NCI-H2227 treated with DMSO at 0.1 percent for 48 hours (cell line): ENCODE results near the gene GPATCH11.

Experiments
- DNase-seq: peaks from one replicate; lab custom pipeline; 2025; lab: John Stamatoyannopoulos, UW

The GPATCH11 gene

DNA sequence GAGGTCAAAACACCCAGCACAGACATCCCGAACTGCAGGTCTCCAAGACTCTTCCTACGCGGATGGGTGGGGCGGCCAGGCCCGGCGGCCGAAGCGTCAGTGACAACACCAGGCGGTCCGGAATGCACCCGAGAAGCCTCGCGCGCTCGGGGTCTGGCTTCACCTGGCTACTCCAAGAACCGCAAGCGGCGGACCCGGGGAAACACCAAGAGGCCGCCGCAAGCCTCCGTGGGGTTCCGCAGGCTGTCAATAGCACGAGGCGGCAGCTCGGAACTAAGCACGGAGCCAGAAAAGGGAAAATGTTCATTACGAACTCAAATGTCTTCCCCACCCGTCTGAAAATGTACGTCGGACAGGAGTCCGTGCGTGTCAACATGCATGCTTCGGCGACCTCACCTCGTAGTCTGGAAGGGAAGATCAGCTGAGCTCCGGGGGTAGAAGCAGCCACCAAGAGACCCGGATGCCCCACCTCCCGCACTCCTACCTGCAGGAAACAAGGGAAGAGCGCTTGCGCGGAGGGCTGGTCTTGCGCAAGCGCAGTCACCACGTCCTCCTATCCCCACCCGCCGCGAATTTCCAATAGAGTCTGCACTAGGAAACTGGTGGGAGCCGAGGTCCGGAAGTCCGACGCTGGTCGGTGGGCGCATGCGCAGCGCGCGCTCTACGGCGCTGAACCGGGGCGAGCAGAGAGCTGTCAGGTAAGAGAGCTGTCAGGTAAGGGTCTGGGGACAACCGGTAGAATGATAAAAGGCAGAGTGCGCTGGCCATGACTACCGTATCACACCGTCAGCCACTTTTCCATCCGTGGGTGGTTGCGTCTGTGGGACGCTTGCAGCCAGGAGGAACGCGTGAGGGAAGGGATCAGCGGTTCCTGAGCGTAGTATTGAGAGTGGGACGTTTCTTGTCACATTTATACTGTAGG is at the start of gene GPATCH11, which contains the start of gene HEATR5B:
Gene GPATCH11, plus strand, starts transcription at position 646 of the 922 bp plus-strand sequence. CDS start 3,864 bp downstream, outside the sequence.
Gene HEATR5B, minus strand, starts transcription at position 500 of the 922 bp plus-strand sequence. CDS start 958 bp downstream, outside the sequence.
- DNase-seq: peak; percentile 99

GRCh38 chr2:37037771-37038170 is 46.5 kb upstream of the GPATCH11 start:
- no peak for DNase-seq

DNA sequence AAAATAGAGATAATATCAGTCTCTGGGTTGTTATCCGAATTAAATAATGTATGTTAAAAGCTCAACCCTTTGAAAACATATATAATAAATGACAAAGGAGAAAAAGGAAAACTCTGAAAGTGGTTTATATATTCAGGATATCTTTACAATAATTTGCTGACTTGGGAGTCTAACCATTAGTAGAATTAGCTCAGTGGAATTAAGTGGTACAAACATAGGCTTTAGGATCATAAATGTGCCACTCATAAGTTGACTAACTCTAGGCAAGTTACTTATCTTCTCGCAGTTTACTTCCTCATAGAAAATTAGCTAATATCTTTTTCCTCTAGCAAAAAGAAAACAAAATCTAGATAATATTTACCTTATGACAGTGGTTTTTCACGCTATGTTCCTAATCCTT is 44.7 kb upstream of the GPATCH11 start:
- DNase-seq: no peak

DNA sequence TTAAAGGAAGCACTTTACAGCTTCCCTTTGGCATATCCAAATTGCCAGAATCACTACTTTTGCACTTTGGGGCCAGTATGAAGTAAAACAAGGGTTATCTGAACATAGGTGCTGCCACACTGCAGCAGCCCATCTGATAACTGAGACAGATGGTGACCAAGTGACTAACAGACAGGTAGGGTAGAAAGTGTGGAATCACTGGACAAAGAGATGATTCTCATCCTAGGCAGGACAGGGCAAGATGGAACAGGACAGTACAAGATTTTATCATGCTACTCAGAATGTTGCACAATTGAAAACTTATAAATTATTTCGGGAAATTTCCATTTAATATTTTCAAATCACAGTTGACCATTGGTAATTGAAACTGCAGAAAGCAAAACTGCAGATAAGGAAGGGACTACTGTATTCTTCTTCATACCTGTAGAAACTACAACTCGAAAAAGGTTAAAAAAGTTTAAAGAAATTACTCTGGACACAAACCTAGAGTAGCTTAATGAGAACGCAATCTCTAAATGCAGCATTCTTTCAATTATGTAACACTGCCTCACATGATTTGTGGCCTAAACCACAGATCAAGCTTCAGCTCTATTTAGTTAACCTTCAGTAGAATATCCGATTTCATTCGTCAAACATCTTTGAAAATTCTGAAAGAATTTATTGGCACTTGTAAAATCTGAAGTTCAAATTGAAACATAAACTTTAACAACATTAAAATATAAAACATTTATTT is 31.6 kb upstream of the GPATCH11 start:
- DNase-seq: no peak

DNA sequence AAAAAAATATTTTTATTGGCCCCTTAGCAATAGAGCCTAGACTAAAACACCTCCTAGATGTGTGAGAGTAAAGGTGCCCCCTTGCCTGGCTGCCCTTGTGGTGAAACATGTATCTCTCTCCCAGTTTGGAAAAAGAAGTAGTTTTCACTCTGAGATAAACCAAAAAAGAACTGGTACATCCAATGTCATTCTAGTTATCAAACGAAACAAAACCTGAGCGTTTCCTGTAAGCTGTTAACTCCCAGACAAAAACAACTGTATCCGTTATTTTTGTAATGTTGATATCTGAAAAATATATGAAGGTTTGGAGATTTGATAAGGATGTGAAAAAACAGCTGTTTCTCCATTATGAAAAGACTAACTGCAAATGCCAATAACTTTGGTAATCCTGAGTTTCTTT is 24.5 kb upstream of the GPATCH11 start:
- no peak for DNase-seq

DNA sequence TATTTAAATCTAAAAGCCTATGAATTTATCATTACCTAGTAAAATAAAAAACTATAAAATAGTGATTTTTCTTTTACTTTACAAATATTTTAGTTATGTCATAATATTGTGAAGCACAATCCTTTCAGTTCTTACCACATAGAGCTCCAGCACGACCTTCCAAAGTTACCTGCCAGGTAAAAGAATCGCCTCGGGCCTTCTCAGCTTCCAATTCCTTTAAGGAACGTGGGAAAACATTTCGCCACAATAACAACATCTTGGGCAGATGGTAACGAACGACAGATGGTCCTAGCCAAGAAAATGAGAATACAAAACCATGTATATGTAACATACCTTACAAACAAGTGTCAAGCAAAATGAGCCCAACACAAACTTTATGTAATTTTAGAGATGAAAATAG is 23.9 kb upstream of the GPATCH11 start:
- no peak for DNase-seq

DNA sequence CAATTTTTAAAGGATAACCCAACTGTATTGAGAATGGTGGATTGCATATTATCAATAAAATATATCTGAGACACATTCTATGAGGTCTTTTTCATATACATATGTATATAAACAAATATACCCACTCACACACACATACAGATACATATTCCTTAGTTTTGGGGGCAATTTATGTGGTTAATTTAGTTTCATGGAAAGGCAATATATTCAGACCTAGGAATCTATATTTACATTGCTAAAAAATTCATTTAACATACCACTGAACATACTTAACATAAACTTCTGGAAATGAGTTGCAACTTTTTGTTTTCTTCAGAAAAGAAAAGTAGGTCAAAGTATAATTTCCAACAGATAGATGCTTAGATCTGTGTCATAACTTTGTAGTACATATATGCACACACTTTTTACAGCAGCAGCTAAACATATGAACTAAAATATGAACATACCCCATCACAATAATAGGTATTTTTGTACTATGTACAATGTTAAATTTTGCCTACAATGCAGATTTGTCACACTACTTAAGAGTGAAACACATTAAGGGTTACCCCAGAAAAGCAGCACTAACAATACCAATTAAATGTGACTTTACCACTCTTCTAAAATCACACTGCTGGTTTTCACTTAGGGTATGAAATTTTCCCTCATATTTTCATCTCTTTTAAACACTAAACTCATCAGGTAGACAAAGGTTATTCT is 23.2 kb upstream of the GPATCH11 start:
- no peak for DNase-seq

DNA sequence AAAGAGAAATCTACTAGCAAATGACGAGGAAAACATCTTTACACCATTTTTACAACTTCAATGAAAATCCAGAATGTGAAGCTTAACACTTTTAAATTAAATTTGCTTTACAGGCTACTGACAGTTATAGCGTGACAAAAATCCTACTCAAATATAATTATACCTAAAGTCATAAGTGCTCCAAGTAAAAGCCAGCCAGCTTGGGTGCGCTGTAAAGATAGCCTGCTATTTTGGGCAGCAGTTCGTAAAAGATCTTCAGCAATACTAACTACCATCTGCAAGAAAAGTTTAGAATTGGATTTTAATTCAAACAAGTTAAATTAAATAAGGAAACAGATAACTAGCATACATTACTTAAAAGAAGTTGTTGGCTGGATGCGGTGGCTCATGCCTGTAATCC is 22.5 kb upstream of the GPATCH11 start:
- DNase-seq: no peak

DNA sequence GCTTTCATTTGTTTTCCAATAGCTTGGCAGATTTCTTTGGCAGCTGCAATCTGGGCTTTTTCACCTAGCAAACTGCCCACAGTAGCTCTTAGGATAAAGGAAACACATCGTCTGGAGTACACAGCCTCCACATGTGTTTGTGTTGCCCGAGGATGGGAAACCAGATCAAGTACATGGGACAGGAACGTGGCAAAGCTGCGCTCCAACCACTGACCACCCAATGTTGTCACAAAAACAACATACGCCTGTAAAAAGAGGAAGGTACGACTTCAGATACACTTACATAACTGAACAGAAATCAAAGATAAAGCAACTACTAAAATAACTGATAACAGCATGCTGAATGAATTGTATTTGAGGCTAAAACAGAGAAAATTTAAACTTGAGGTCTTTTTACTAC is 15.6 kb upstream of the GPATCH11 start:
- DNase-seq: no peak

DNA sequence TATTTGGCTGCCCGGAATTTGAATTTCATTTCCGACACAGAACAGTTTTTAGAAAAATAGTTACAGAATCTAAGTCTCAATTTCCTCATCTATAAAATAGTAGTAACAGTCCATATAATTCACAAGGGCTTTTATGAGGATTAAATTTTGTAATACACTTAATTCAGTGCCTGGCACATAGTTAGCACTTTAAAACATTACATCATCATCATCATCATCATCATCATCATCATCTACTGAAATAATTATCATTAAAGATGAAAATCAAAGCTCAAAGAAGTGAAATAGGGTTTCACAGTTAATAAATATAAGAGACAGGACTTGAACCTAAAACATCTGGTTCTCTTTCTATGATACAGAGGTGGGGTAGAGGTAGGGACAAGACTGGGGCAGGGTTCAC is 13.4 kb upstream of the GPATCH11 start:
- DNase-seq: no peak

DNA sequence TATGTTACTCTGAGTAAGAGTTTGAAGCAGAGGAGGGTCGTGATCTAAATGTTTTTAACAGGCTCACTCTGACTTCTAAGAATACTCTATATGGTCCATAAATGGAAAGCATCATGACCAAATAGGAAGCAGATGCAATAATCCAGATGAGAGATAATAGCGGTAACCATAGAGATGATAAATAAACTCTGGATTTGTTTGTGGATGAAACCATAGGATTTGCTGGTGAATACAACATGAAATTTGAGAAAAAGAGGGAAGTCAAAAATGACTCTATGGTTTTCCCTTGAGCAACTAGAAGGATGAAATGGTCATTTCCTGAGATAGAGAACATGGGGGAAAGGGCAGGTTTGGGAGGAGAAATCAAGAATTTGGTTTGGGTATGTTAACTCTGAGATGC is 4.1 kb upstream of the GPATCH11 start:
- DNase-seq: no peak

DNA sequence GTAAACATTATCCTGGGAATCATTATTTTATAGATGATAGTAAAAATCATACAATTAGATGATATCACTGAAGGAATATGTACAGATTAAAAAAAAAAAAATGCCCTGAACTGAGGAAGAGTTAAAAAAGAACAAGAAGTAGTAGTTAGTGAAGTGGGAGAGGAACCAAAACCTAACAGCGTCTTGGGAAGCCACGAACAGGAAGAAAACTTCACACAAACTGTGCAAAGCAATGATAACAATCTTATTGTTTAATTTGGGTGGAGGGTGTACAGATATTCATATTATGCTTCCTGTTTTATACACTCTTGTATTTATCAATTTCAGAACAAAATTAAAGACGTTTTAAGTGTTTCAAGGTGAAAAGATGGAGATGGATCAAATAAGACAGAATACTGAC is 3.6 kb upstream of the GPATCH11 start:
- no peak for DNase-seq

DNA sequence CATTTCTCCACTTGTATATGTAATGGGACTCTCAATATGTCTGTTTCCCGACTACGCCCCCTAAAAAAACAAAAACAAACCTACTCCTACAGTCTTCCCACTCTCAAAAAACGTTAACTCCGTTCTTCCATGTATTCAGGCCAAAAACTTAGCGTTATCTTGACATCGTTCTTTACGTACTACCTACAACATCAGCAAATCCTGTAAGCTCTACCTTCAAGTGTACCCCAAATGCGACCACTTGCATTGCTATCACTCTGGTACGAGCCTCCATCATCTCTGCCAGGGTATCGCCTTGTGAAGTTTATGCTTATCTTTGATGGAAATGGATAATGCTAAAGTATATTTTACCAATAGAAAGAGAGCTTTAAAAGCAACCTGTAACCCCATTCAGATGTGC is 479 bp downstream of the GPATCH11 start:
- no peak for DNase-seq

DNA sequence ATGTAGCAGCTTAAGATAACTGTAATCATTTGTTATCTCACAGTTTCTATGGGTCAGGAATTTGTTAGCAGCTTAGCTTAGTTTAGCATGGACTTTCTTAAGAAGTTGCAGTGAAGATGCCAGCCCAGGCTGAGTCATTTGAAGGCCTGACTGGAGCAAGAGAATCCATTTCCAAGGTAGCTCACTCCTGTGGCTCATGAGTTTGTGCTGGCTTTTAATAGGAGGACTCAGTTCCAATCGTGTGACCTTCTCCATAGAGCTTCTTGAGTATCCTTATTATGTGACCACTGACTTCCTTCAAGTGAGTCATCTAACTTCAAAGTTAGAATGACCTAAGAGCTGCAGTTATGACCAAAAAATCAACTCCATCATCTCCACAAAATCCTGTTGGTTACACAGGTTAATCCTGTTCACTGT is 1.4 kb downstream of the GPATCH11 start:
- no peak for DNase-seq

DNA sequence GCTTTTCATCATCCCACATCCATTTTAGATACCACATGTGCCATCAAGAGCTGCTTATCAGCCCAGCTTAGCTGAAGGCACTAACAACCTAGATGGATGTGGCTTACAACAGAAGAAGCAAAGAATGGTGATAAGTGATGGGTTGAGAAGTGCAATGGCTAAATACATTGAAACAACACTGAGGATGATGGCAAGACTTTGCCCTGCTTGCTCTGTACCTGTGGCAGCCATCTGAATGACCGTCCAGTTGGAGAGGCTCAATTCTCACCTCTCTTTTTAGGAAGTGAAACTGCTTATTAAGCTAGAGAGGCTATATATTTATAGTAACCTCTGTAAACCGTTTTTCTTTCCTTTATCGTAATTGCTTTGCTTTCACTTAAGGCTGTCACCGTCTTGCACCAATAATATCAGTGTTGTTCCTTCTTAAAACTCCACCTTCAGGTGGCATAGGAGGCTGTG is 5.7 kb downstream of the GPATCH11 start:
- DNase-seq: no peak

GRCh38 chr2:37091873-37092272 is 7.6 kb downstream of the GPATCH11 start:
- no peak for DNase-seq

- no peak for DNase-seq
Observed at GRCh38 chr2:37096568-37096967, 12.2 kb downstream of the GPATCH11 start.

DNA sequence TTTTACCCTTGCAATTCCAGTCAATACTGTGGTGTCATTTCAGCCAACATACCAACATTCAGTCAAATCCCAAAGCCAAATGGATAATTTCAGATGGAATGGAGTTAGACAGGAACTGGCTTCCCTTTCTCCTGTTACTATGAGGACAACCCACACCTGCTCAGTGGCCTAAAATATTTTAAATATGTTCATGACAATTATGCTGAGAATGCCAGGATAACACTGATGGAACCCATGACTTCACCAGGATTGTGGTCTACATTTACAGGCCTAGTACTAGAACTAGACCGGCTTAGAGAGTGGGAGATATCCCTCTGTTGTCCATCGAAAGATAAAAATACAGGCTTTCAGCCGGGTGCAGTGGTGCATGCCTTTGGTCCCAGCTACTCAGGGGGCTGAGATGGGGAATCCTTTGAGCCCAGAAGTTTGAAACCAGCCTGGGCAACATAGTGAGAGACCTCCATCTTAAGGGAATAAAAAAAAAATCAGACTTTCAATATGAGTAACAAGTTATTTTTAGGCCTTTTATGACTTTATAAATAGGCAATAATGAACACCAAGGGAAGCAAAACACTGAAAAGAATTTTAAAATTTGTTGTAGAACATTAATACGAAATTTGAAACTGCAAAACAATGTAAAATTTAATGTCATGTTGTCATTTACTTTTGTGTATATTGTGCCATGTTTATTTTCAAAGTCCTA is 14.2 kb downstream of the GPATCH11 start:
- no peak for DNase-seq

GRCh38 chr2:37100054-37100453 is 15.7 kb downstream of the GPATCH11 start:
- DNase-seq: no peak

DNA sequence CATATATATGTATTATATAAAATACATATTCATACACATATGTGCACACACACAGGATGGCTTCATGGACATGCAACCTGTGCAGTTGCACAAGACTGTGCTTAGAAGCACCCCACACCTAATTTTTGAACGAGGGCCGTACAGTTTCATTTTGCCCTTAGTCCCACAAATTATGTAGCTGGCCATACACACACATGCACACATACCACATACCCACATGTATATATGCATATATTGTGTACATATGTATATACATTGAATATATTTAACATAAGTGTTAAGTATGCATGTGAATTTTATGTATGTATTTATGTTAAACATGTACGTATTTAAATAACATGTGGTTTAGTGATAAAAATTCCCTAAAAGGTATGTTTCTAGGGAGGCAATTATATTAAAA is 18.3 kb downstream of the GPATCH11 start:
- no peak for DNase-seq

DNA sequence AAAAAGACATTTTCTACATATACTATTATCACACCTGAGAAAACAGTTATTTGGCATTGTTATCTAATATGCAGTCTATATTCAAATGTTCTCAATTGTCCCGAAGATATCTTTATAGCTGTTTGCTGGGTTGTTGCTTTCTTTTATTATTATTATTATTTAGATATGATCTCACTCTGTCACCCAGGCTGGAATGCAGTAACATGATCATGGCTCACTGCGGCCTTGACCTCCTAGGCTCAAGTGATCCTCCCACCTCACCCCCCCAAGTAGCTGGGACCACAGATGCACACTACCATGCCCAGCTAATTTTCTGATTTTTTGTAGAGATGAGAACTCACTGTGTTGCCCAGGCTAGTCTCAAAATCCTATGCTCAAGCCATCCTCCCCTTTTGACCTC is 19.9 kb downstream of the GPATCH11 start:
- no peak for DNase-seq

DNA sequence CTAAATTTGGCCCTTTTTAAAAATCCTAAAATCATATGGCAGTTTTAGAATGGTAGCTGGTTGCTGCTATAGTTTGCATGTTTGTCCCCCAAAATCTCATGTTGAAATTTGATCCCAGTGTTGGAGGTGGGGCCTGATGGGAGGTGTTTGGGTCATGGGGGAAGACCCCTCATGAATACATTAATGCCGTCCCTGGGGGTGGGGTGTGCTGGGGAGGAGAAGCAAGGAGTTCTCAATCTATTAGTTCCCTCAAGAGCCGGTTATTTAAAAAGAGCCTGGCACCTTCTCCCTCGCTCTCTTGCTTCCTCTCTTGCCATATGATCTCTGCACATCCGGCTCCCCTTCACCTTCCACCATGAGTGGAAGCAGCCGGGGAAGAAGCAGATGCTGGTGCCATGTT is 20.8 kb downstream of the GPATCH11 start:
- no peak for DNase-seq
